SK-N-SH (cell line): ENCODE measurements around the gene SLC2A1.

Source experiments
- ELF1 ChIP-seq: IDR thresholded peaks from 2 replicates; pipeline ENCODE4 v1.4.0; 2012
- MXI1 ChIP-seq: IDR thresholded peaks from 2 replicates; pipeline ENCODE4 v1.6.1; 2012; ENCODE audit warnings: mild to moderate bottlenecking, low read depth, low read length, improper control_type of control experiment
- POLR2AphosphoS5 ChIP-seq: IDR thresholded peaks from 2 replicates; pipeline ENCODE4 v1.6.1; 2012; ENCODE audit warnings: low read depth, low read length
- RXRA ChIP-seq: IDR thresholded peaks from 2 replicates; pipeline ENCODE4 v1.4.0; 2012; ENCODE audit warnings: low read depth, mild to moderate bottlenecking, borderline replicate concordance
- SIN3A ChIP-seq: IDR thresholded peaks from 2 replicates; pipeline ENCODE4 v1.6.1; 2012; ENCODE audit warnings: low read depth, mild to moderate bottlenecking, low read length, moderate library complexity, borderline replicate concordance
- TF ChIP-seq, protein P1 (sequence below): fragments of 200-600 bp; sonication (generic); IDR thresholded peaks from 2 replicates; pipeline ENCODE4 v1.6.1; 2017; ENCODE audit warnings: antibody characterized with exemption, mild to moderate bottlenecking, moderate library complexity
- TF ChIP-seq, protein P2 (sequence below): IDR thresholded peaks from 2 replicates; pipeline ENCODE4 v1.6.1; 2012; ENCODE audit warnings: mild to moderate bottlenecking, low read depth, low read length, moderate library complexity

DNA sequence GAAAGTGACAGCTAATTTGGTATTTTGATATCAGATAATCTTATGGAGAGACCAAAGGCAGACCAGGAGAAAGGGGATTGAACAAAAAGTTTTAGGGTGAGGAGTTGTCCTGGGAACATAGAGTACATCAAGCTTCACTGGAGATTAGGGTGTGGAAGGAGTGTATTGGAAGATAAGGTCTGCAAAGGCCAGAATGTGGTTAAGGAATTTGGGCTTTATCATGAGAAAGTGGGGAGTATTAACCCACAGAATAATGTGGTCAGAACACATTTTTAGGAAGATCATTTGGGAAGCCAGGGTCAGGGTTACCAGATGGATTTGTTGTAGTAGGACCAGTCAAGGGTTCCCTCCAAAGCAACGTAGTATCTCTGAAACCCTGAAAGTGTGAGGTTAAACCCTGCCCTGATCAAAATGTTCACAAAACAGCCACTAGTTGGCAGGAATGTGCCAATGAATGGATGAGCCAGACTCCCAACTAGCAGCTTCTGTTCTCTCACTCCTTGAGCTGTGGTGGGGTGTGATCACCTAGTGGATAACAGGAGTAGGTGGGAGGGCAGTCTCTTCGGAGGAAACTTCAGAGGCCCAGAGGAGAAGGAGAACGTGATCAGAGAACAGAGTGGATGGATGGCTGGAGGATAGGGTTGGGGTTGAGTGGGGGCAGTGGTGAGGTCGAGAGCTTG is 35.8 kb downstream of the SLC2A1 start:
- TF ChIP-seq POLR2AphosphoS5 (no peak), ELF1 (no peak), SIN3A (no peak), MXI1 (no peak), RXRA (no peak)
- TF ChIP-seq, protein P1, sequence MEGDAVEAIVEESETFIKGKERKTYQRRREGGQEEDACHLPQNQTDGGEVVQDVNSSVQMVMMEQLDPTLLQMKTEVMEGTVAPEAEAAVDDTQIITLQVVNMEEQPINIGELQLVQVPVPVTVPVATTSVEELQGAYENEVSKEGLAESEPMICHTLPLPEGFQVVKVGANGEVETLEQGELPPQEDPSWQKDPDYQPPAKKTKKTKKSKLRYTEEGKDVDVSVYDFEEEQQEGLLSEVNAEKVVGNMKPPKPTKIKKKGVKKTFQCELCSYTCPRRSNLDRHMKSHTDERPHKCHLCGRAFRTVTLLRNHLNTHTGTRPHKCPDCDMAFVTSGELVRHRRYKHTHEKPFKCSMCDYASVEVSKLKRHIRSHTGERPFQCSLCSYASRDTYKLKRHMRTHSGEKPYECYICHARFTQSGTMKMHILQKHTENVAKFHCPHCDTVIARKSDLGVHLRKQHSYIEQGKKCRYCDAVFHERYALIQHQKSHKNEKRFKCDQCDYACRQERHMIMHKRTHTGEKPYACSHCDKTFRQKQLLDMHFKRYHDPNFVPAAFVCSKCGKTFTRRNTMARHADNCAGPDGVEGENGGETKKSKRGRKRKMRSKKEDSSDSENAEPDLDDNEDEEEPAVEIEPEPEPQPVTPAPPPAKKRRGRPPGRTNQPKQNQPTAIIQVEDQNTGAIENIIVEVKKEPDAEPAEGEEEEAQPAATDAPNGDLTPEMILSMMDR: peak; percentile 76
- TF ChIP-seq, protein P2, sequence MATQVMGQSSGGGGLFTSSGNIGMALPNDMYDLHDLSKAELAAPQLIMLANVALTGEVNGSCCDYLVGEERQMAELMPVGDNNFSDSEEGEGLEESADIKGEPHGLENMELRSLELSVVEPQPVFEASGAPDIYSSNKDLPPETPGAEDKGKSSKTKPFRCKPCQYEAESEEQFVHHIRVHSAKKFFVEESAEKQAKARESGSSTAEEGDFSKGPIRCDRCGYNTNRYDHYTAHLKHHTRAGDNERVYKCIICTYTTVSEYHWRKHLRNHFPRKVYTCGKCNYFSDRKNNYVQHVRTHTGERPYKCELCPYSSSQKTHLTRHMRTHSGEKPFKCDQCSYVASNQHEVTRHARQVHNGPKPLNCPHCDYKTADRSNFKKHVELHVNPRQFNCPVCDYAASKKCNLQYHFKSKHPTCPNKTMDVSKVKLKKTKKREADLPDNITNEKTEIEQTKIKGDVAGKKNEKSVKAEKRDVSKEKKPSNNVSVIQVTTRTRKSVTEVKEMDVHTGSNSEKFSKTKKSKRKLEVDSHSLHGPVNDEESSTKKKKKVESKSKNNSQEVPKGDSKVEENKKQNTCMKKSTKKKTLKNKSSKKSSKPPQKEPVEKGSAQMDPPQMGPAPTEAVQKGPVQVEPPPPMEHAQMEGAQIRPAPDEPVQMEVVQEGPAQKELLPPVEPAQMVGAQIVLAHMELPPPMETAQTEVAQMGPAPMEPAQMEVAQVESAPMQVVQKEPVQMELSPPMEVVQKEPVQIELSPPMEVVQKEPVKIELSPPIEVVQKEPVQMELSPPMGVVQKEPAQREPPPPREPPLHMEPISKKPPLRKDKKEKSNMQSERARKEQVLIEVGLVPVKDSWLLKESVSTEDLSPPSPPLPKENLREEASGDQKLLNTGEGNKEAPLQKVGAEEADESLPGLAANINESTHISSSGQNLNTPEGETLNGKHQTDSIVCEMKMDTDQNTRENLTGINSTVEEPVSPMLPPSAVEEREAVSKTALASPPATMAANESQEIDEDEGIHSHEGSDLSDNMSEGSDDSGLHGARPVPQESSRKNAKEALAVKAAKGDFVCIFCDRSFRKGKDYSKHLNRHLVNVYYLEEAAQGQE: no peak
